Fibroblast of lung (primary cell): ENCODE measurements around the gene PDZD2. TPM values are rescaled to one million over a fixed set of nuclear protein-coding genes. Genes with fewer than 3 reads are reported as not detected.

Experiments
- DNase-seq, 2 donors: peaks; one replicate each; pipeline versions ENCODE4 v3.0.0 to v3.0.0-alpha.2; 2010; ENCODE audit warnings: low read depth in 2 of 2
- H2AFZ ChIP-seq: 2 replicates; pipeline ENCODE4 v1.5.1; 2012; ENCODE audit warnings: low read length, control low read depth, inconsistent platforms
- H3K27ac ChIP-seq: 2 replicates; pipeline ENCODE4 v1.5.1; 2011; ENCODE audit warnings: low read length, control low read depth; ENCODE audit not compliant: insufficient read depth
- H3K27me3 ChIP-seq: 2 replicates; pipeline ENCODE4 v1.5.1; 2011; ENCODE audit warnings: mild to moderate bottlenecking, low read length; ENCODE audit not compliant: control insufficient read depth, insufficient read depth
- H3K36me3 ChIP-seq: 2 replicates; pipeline ENCODE4 v1.5.1; 2011; ENCODE audit warnings: low read length; ENCODE audit not compliant: control insufficient read depth, insufficient read depth
- H3K4me1 ChIP-seq: 2 replicates; pipeline ENCODE4 v1.5.1; 2011; ENCODE audit warnings: low read length; ENCODE audit not compliant: control insufficient read depth, insufficient read depth; ENCODE audit errors: extremely low read depth
- H3K4me2 ChIP-seq: 2 replicates; pipeline ENCODE4 v1.5.1; 2011; ENCODE audit warnings: low read length, control low read depth; ENCODE audit not compliant: insufficient read depth; ENCODE audit errors: extremely low read depth
- H3K4me3 ChIP-seq, 4 experiments: fragments of 200-600 bp in 1 of 4; sonication (generic) in 1 of 4; replicated peaks in 1 of 4; 2 replicates each; pipeline ENCODE4 v1.5.1; 2011 to 2016; ENCODE audit warnings: low read length in 4 of 4, low read depth in 3 of 4, mild to moderate bottlenecking in 3 of 4, control low read depth in 2 of 4, inconsistent platforms in 1 of 4, mixed read lengths in 1 of 4; ENCODE audit not compliant: insufficient read depth in 1 of 4; ENCODE audit errors: control extremely low read depth in 1 of 4
- H3K79me2 ChIP-seq: 2 replicates; pipeline ENCODE4 v1.5.1; 2012; ENCODE audit warnings: mild to moderate bottlenecking, low read length, inconsistent platforms; ENCODE audit not compliant: control insufficient read depth, insufficient read depth
- H3K9ac ChIP-seq: 2 replicates; pipeline ENCODE4 v1.5.1; 2011; ENCODE audit warnings: mild to moderate bottlenecking, low read length, control low read depth; ENCODE audit not compliant: insufficient read depth
- H3K9me3 ChIP-seq: 2 replicates; pipeline ENCODE4 v1.5.1; 2012; ENCODE audit warnings: low read depth, low read length; ENCODE audit not compliant: control insufficient read depth, insufficient read depth
- H4K20me1 ChIP-seq: 2 replicates; pipeline ENCODE4 v1.5.1; 2011; ENCODE audit warnings: low read length; ENCODE audit not compliant: control insufficient read depth, insufficient read depth; ENCODE audit errors: extremely low read depth
- CTCF ChIP-seq, 2 donors: IDR thresholded peaks in 1 of 2; conservative IDR thresholded peaks in 1 of 2; 1 replicate in 1 of 2; 2 replicates in 1 of 2; pipeline ENCODE4 v1.5.1; 2011 to 2012; ENCODE audit warnings: low read length in 2 of 2, control low read depth in 1 of 2, inconsistent platforms in 1 of 2, low read depth in 1 of 2, mild to moderate bottlenecking in 1 of 2
- EZH2 ChIP-seq: IDR thresholded peaks from 2 replicates; pipeline ENCODE4 v1.5.1; 2012; ENCODE audit warnings: low read length, control low read depth, mild to moderate bottlenecking; ENCODE audit errors: missing control alignments
- polyA plus RNA-seq, 2 donors: library from polyadenylated mRNA; depleted of rRNA in 1 of 2; stranded (reverse) in 1 of 2; unstranded in 1 of 2; fragments of >200 nt; gene quantifications; 2 replicates each; pipeline ENCODE4 v1.2.1, GENCODE V29; 2011 to 2012; ENCODE audit warnings: missing spikeins in 1 of 2
- total RNA-seq: library from RNA; depleted of rRNA; stranded (reverse); fragments of >200 nt; gene quantifications from 2 replicates; pipeline ENCODE4 v1.2.1, GENCODE V29; 2014

Gene PDZD2
- total and polyA plus RNA-seq, 2 donors (not counting 1 experiment from before 2014, with no cell fraction given), result 0.33 to 0.40 TPM

- H4K20me1 ChIP-seq, result no peaks in the 10 kb centered on the region
- H3K4me2 ChIP-seq, result no peak overlapping the region
- H3K4me1 ChIP-seq, result no peaks in the 10 kb centered on the region
- no peaks in the 10 kb centered on the region for H3K9me3 ChIP-seq
- H3K79me2 ChIP-seq, result no peaks in the 10 kb centered on the region
- no peak overlapping the region for H2AFZ ChIP-seq
- no peaks in the 10 kb centered on the region for H3K27me3 ChIP-seq
- H3K36me3 ChIP-seq, result no peaks in the 10 kb centered on the region
- DNase-seq, result no peak
- H3K4me3 ChIP-seq, result no peak overlapping the region
- TF ChIP-seq EZH2 (no peak), CTCF (conservative IDR thresholded peaks at IDR 0.05 in 1 of 2, IDR thresholded peaks at IDR 0.05 in 1 of 2; ENCODE audit: low read depth in 1 of 2, low read length in 2 of 2) (no peak)
- H3K27ac ChIP-seq, result no peak overlapping the region
- no peak overlapping the region for H3K9ac ChIP-seq
Observed at GRCh38 chr5:32004404-32004803, 365.5 kb downstream of the PDZD2 start.

- no peaks in the 10 kb centered on the region for H3K9me3 ChIP-seq
Observed at GRCh38 chr5:32008746-32009145, 369.8 kb downstream of the PDZD2 start.

GRCh38 chr5:32013658-32014057 lies 374.7 kb downstream of the PDZD2 start:
- Histone ChIP-seq H2AFZ (no peak overlapping the region), H3K4me2 (no peak overlapping the region)

More at GRCh38 chr5:32008746-32009145, 369.8 kb downstream of the PDZD2 start:
- Histone ChIP-seq H3K9ac (no peak overlapping the region), H3K79me2 (no peaks in the 10 kb centered on the region), H3K4me3 (no peak overlapping the region), H3K27ac (no peak overlapping the region), H3K4me1 (no peaks in the 10 kb centered on the region), H2AFZ (no peak overlapping the region), H3K27me3 (no peaks in the 10 kb centered on the region), H3K4me2 (no peak overlapping the region), H3K36me3 (no peaks in the 10 kb centered on the region), H4K20me1 (no peaks in the 10 kb centered on the region)
- DNase-seq, result no peak
- TF ChIP-seq EZH2, result no peak
- no peak for TF ChIP-seq CTCF (conservative IDR thresholded peaks at IDR 0.05 in 1 of 2, IDR thresholded peaks at IDR 0.05 in 1 of 2; ENCODE audit: low read depth in 1 of 2, low read length in 2 of 2)

More at GRCh38 chr5:32013658-32014057, 374.7 kb downstream of the PDZD2 start:
- Histone ChIP-seq H3K36me3 (no peaks in the 10 kb centered on the region), H3K79me2 (no peaks in the 10 kb centered on the region), H3K4me3 (no peak overlapping the region), H4K20me1 (no peaks in the 10 kb centered on the region), H3K27ac (no peak overlapping the region), H3K9me3 (no peaks in the 10 kb centered on the region), H3K4me1 (peaks cover 7% of the 10 kb centered on the region), H3K9ac (no peak overlapping the region), H3K27me3 (no peaks in the 10 kb centered on the region)
- DNase-seq, result no peak
- TF ChIP-seq CTCF (conservative IDR thresholded peaks at IDR 0.05 in 1 of 2, IDR thresholded peaks at IDR 0.05 in 1 of 2; ENCODE audit: low read depth in 1 of 2, low read length in 2 of 2) (no peak), EZH2 (no peak)
